ENCODE results near the gene ATP7B. TPM values are rescaled to one million over a fixed set of nuclear protein-coding genes. Genes with fewer than 3 reads are reported as not detected.
A peak's percentile ranks its signal among the peaks of the same experiment; 100 is the strongest.

The ATP7B gene
- total and polyA plus RNA-seq, 8 donors = 2.0 to 6.0 (median 2.6) TPM

DNA sequence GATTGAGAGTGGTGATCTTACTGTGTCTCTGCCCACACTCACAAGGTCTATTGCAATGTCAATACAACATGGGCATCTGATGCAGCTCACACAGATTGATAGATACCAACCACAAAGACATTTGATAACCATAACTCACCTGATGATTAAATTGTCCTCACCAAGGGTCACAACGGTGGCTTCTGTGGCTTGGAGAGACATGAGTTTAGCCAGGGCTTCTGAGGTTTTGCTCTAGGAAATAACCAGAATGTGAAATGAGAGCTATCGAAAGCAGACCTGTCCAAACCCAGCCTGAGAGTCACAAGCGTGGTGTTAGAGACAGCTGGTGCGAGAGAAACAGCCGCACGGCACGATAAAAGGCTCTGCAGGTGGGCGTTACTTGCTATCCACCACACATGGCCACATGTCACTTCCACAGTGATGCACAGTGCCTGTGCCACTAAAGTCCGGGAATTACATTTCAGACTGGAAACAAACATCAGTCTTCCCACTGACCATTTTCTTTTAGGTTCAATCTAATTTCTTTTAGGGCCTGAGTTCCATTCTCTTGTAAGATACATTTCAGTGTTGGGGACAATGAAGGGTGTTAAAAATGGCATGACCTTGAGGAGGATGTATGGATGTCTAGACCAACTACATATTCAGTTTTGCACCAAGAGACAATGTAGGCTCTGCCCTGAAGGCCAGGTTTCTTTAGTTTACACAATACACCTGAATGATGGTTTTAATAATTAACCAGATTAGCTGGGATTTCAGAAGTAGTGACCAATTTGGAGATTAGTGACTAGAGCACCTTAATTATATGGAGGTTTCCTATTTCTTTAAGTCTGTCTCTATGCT lies 53.7 kb downstream of the ATP7B start:
- 80 to 89% methylated on average over 9 of the region's 9 CpGs for WGBS, 2 donors
- Histone ChIP-seq H3K27me3 (no peaks in the 10 kb centered on the region), H3K27ac (no peak overlapping the region), H3K9me3 (no peaks in the 10 kb centered on the region), H3K4me3 (no peak overlapping the region), H3K36me3 (no peaks in the 10 kb centered on the region), H3K4me1 (no peaks in the 10 kb centered on the region)
- intact Hi-C loops (cut with DNase I) = no loop called here
- no peak for DNase-seq
- no peak for FAIRE-seq
- no peak for TF ChIP-seq CTCF (IDR thresholded peaks at IDR 0.05)
- ATAC-seq = no peak

- FAIRE-seq = no peak
- no peaks in the 10 kb centered on the region for H3K36me3 ChIP-seq
These were observed 54.5 kb downstream of the ATP7B start for GRCh38 chr13:51956717-51957116.

GRCh38 chr13:51955816-51956603 lies 55.2 kb downstream of the ATP7B start:
- Histone ChIP-seq H3K27me3 (no peaks in the 10 kb centered on the region), H3K4me3 (no peak overlapping the region), H3K27ac (no peak overlapping the region), H3K4me1 (no peaks in the 10 kb centered on the region), H3K9me3 (no peaks in the 10 kb centered on the region), H3K36me3 (no peaks in the 10 kb centered on the region)
- intact Hi-C loops (cut with DNase I) = no loop called here
- no peak for FAIRE-seq
- WGBS, 2 donors = 93 to 95% methylated on average over 16 of the region's 16 CpGs
- TF ChIP-seq CTCF (IDR thresholded peaks at IDR 0.05) = no peak
- no peak for ATAC-seq
- no peak for DNase-seq

More at GRCh38 chr13:51956717-51957116, 54.5 kb downstream of the ATP7B start:
- no peaks in the 10 kb centered on the region for H3K27me3 ChIP-seq
- H3K27ac ChIP-seq = no peak overlapping the region
- DNase-seq (no peak), ATAC-seq (no peak)
- TF ChIP-seq CTCF (IDR thresholded peaks at IDR 0.05) = no peak
- H3K9me3 ChIP-seq = no peaks in the 10 kb centered on the region
- H3K4me3 ChIP-seq = no peak overlapping the region
- intact Hi-C loops (cut with DNase I) = no loop called here
- H3K4me1 ChIP-seq = no peaks in the 10 kb centered on the region

DNA sequence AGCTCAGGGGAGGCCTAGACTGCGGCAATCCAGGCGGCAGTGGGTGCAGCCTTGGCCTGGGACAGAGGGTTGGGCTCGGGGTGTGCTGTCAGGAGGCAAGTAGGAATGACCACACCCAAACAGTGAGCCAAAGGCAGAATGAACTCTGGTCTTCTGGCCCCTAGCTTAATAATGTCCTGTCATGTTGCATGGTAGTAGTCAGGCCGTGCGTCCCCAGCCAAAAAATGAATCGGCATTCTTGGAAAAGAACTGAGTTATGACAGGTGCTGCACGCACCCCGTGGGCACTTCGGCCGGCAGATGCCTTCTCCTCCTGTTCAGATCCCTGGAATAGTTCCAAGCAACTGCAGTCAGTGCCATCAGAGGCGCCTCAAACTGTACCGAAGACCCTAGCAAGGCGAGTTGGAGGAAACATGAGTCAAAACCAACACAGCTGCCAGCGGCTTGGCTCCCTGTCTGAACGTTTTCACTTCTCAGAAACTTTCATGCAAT lies 55.9 kb downstream of the ATP7B start:
- Histone ChIP-seq H3K27me3 (no peaks in the 10 kb centered on the region), H3K4me3 (no peak overlapping the region), H3K27ac (no peak overlapping the region), H3K36me3 (no peaks in the 10 kb centered on the region), H3K9me3 (no peaks in the 10 kb centered on the region), H3K4me1 (no peaks in the 10 kb centered on the region)
- intact Hi-C loops (cut with DNase I) = no loop called here
- ATAC-seq = peak in 1 of 4 donors; percentile 31
- no peak for TF ChIP-seq CTCF (IDR thresholded peaks at IDR 0.05)
- 90 to 93% methylated on average over 15 of the region's 15 CpGs for WGBS, 2 donors
- no peak for DNase-seq
- FAIRE-seq = no peak

Measured in pancreas (tissue), 10 donors.